ENCODE measurements around the gene APEH.
"Not testable (repeated sequence)": the region's sequence is repeated elsewhere in the genome, so short reads cannot be mapped to it uniquely, and the experiment has no call there.

APEH gene

DNA sequence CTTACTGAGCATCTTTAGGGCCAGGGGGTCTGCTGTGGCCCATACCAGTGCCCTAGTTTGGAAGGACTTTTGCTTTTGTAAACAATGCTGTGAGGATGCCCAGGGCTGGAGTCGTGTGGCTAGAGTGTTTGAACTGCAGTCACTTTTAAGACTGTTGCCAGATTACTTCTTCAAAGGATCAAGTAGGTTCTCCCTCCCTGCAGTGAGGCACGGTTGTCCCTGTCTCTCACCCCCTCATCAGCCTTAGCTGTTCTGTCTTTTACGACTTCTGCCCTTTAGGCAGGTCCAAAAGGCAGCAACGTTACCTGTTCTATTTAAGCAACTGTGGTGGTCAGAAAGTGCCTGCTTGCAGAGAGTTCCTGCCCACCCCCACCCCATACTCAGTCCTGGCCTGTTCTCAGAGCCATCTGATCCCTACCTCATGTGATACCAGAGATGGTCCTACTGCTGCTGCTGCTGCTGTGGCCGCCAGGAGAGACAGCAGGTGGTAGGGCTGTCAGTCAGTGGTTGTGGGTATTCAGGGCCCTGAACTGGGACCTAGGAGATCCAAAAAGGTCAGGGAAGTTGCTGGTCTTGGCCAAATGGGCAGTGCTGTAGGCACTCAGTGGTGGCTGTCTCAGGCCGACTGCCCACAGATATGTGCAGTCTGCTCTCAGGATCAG lies 20.4 kb downstream of the APEH start:
- DNase-seq = not testable (repeated sequence)

- DNase-seq = not testable (repeated sequence)
Measured at GRCh38 chr3:49695350-49696015, 21.3 kb downstream of the APEH start.

- DNase-seq = no peak
Measured at GRCh38 chr3:49699281-49699979, 25.3 kb downstream of the APEH start.

DNA sequence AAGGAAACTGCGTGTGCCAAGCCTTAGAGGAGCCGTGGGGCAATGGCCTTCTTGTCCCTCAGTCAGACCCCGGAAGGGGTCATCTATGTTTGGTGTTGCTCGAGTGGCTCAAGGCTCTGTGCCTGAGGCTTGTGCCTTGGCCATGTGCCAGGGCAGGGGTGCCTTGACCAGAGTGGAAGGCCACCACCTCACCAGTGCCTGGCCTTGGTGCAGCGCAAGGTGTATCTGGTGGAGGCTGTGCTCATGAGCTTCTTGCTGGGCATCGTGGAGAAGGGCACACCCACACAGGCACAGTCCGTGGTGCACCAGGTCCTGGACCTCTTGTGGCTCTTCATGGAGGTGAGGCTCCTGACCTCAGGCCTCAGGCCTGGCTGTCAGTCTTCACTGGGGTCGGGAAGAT lies 25.9 kb downstream of the APEH start:
- DNase-seq = no peak

DNA sequence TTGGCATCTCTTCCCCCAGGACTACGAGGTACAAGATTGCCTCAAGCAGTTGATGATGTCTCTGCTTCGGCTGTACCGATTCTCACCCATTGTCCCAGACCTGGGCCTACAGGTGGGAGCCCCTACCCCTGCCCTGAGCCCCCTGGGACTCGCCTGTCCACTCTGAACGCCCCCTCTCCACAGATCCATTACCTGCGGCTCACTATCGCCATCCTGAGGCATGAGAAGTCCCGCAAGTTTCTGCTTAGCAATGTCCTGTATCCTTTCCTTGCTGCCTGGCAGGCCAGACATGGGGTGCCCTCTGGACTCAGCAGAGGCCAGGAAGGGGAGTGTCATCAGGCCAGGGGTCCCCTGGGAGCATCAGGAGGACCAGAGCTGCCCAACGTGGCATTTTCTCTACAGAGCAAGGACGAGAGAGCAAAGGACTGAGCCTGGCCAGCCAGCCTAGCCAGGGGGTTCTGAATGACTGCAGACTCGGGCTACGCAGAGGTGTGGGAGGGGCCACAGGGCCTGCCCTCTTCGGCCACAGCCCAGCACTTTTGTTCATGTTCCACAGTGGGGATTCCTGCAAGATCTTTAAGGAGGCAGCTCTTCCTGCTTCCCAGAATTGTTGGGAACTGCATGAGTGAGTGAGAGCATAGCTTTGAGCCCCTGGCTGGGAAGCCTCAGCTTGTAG lies 26.4 kb downstream of the APEH start:
- DNase-seq = no peak

GRCh38 chr3:49701388-49702077 lies 27.4 kb downstream of the APEH start:
- DNase-seq = no peak

DNA sequence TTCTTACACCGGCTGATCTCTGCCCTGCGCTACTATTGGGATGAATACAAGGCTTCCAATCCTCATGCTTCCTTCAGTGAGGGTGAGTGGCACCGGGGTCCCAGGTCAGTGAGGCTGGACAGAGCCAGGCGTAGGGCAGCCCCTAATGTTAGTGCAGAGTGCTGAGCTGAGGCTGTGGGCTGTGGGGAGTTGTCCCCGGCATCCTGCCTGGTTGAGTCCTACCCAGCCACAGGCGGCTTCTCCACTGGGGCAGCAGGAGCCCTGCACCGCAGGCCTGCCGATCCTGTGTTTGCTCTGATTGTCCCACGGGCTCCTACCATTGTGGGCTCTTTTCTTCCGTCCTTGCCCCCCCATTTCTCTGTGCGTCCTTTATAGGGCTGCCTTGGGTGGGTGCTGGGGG lies 28.5 kb downstream of the APEH start:
- DNase-seq = no peak

- DNase-seq = peak; percentile 4 to 24
Measured at GRCh38 chr3:49703443-49703927, 29.3 kb downstream of the APEH start.

- no peak for DNase-seq
Measured at GRCh38 chr3:49703956-49704355, 29.8 kb downstream of the APEH start.

DNA sequence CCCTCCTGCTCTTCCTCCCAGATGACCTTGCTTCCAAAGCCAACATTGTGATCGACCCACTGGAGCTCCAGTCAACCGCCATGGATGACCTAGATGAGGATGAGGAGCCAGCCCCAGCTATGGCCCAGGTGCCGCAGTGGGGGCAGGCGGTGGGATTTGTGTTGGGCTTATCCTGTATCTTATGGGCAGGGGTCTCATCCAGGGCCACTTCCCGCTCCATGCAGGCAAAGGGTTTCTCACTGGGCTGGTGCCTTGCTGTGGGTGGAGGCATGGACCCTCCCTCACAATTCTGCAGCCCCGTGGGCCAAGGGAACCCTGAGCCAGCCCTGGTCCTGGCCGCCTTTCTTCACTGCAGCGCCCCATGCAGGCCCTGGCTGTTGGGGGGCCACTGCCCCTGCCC lies 30.5 kb downstream of the APEH start:
- DNase-seq = no peak

DNA sequence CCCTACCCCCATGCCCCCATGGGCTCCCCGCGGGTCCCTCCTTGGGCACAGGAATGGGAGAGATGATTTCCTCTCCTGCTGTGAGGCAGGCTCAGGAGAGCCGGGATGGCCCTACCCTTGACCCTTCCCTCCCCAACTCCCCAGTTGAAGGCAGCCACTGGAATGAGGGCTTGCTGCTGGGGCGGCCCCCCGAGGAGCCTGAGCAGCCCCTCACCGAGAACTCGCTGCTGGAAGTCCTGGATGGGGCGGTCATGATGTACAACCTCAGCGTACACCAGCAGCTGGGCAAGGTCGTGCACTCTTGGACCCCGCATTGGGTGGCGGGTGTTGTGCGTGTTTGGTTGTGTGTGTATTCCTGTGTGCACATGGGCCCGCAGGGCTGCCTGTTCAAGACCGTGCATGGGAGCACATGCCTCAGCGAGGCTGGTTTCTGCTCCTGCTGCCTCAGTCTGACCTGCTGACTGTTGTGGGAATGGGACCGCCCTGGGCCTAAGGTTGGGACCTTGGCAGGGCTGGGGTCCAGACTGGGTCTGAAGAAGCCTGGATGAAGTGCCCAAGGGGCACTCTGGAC lies 31.3 kb downstream of the APEH start:
- DNase-seq = no peak

GRCh38 chr3:49706456-49707112 lies 32.4 kb downstream of the APEH start:
- DNase-seq = no peak

DNA sequence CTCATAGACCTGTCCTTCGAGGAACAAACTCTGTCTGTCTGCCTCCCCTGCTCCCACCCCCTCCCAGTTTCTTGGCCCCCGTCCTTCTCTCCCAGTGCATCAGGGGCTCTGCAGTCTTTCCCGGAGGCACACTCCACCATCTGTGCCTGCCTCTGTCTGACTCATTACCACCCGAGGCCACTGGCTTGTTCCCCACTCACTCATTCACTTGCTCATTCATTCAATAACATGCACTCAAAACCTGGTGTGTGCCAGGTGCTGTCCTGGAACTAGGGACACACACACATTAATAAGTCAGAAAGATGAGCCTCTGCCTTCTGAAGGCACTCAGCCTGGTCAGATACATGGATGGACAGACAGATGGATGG lies 32.9 kb downstream of the APEH start:
- DNase-seq = no peak

GRCh38 chr3:49709852-49710251 lies 35.7 kb downstream of the APEH start:
- DNase-seq = no peak

GRCh38 chr3:49711489-49711888 lies 37.3 kb downstream of the APEH start:
- DNase-seq = no peak

GRCh38 chr3:49712166-49712565 lies 38.0 kb downstream of the APEH start:
- DNase-seq = no peak

- DNase-seq = no peak
Measured at GRCh38 chr3:49712631-49713317, 38.6 kb downstream of the APEH start.

GRCh38 chr3:49713336-49714105 lies 39.4 kb downstream of the APEH start:
- no peak for DNase-seq

DNA sequence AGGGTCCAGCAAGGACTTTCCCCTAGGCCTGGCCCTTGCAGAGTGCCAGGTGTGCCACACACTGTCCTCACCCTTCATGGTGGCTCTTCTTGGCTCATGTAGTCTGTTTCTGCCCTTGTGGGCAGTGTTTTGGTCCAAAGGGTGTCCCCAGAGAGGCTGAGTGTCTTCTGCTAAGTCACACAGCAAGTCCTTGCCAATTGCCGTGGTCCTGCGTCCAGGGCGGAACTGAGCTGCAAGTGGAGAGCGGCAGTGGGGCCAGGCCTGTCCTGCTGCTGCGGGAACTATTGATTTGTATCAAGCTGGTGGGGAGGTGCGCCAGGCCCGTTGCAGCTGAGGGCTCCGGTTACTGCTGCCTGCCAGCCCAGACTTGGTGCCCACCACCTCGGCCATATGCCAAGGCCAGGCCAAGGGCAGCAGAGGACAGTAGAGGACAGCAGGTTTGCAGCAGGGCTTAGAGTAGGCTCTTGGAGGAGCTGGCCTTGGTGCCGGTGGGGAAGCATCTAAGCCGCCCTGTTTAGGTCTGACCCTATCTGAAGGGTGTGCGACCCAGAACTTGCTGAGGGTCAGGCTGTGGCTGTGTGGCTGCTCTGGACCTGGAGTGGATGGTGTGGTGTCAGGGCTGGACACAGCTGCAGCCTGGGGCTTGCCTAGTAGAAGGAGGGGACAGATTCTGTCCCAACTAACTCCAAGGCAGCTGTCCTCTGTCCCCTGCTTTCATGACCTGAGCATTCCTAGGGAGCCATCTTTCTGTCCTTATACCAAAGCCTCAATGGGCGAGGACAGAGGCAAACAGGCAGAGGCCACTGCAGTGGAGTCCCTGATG lies 40.8 kb downstream of the APEH start:
- no peak for DNase-seq
